Fibroblast of skin of abdomen (primary cell): ENCODE data around the gene CTTN.
"Not testable (repeated sequence)": the region's sequence is repeated elsewhere in the genome, so short reads cannot be mapped to it uniquely, and the experiment has no call there.

Experiments used
- DNase-seq: peaks from one replicate; pipeline ENCODE4 v3.0.0-alpha.2; 2013

The CTTN gene

DNA sequence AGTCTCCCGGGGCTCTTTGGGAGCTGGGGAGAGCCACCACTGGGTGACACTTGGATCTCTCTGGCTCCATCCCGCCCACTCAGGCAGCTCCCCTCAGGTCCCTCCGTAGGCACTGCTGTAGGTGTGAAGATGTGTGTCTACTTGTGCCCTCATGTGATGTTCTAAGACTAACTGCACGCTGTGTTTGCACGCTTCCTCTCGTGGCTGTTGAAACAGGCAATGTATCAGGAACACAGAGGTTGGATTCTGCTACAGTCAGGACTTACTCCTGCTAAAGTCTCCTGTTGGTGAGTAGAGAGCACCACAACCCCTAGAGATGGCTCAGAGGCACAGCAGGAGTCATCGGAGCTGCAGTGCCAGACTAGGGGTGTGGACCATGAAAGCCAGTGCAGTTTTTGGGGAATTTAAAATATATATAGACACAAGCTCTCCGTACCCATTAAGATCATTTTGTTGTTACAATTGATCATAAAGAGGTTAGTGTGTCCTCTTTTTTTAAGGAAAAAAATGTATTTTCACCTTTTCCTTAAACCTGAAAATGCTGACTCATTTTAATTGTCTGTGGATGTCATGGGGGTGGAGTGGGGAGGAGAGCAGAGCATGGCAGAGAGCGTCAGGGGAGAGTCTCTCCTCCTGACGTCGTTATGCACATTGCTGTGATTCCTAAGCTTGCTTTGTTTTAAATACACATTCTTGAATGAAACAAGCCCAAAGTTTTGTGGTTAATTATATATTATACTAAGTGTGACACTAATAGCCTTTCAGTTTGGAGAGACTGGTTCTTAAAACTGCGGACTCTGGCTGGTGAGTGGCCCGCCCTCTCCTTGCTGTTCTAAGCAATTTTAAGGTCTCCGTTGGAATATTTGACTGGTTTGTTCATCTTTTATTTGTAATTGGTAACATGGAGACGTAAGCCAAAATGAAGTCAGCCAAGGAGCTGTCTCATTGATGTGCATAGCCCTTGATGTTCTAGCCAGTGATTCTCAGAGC, 16.2 kb upstream of the CTTN start:
- peak; percentile 86 for DNase-seq

DNA sequence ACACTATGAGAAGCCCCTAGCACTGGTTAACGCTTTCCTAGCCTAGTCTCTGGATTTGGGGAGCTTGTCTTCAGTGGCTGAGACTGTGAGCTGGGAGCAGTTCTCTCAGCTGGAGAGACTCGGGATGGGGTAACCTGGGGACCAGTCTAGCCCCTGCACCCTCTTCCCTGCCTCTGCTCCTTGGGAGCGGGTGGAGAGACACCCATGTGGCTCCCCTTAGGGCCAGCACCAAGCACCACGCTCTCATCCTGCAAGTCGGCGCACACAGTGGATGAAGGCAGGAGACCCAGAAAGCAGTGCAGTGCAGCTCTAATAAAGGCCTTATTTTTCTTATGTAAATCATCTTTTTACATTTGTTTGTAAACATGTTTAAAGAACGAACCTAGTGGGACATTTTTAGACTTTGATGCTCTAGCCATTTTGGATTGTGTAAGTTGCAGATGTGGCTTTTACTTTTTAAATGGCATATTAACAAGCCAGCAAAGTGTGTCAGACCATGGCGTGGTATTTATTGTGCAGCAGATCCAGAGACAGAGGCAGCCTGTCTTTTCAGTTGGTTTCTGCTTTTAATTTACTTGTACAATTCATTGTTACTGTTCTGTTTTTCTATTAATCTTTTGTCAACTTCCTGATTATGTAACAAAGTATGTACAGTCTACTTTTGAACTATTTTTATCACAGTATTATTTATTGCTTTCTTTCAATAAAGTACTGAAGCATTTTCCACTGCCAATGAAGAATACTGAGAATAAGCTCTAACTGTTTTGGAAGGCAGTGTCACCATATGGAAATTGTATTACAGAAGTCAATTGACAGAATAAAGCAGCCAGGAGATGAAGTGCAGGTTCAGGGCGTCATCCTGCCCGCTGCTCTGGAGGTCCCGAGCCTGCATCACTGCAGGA, 14.4 kb upstream of the CTTN start:
- peak; percentile 29 for DNase-seq

DNA sequence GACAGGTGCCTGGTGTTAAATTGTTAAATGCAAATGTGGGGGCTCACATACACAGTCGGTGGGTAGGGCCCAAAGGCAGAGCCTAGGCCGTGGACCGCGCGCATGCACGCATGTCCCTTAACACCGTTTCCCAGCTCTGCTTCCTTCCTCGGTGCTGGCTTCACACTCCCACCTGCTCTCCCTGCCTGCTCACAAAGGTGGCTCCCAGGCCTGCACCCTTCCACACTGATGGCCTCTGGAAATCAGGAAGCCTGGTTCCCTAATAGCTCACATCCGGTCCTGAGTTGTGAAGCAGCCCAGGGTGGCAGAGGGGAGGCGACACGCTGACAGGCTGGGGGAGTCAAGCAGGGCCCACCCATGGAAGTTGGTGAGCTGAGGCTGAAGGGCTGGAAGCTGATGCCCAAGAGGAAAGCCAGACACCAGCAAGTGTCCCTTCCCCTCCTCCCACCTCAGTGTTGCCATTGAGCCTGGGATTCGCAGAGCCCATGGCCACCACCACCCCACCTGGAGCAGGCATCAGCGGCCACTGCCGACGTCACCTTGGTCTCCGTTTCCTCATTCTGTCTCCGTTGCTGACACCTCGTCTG, 13.7 kb upstream of the CTTN start:
- no peak for DNase-seq

DNA sequence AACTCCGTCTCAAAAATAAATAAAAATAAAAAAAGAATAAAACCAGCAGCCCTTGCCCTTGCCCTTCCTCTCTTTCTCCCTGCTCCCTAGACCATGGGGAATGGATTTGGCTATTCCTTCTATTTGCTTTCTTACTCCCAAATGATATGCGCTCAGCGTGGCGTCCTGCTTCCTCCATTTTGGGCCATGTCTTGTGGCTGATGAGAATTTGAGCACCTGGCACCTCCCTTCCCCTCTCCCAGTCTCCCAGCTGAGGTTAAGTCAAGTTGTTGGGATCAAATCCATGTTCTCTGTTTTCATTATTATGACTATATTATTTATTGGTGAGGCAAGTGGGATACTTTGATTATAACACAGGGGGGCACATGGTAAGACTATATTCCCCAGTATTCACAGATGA, 10.8 kb upstream of the CTTN start:
- DNase-seq, result no peak

DNA sequence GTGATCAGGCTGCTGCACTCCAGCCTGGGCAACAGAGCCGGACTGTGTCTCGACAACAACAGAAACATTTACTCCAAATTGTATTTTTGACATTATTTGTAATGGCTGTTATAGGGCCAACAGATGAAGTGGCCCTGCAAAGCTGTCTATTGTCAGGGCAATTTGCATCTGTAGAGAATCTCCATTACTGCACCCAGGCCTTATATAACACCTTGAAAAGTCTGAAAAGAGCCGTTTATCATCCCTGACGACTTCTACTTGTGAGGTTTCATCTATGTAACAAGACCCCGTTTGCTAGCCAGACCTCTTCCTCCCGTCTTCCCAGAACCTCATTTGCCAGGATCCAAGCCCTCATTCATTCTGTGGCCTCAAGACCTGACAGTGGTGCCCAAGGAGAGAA, 9.1 kb upstream of the CTTN start:
- no peak for DNase-seq

DNA sequence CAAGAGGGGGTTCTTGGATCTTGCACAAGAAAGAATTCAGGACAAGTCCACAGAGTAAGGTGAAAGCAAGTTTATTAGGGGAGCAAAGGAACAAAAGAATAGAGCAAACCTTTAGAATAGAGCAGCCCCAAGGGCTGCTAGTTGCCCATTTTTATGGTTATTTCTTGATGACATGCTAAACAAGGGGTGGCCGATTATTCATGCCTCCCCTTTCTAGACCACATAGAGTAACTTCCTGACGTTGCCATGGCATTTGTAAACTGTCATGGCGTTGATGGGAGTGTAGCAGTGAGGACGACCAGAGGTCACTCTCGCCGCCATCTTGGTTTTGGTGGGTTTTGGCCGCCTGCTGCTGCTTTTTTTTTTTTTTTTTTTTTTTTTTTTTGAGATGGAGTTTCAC, 7.4 kb upstream of the CTTN start:
- DNase-seq, result not testable (repeated sequence)

DNA sequence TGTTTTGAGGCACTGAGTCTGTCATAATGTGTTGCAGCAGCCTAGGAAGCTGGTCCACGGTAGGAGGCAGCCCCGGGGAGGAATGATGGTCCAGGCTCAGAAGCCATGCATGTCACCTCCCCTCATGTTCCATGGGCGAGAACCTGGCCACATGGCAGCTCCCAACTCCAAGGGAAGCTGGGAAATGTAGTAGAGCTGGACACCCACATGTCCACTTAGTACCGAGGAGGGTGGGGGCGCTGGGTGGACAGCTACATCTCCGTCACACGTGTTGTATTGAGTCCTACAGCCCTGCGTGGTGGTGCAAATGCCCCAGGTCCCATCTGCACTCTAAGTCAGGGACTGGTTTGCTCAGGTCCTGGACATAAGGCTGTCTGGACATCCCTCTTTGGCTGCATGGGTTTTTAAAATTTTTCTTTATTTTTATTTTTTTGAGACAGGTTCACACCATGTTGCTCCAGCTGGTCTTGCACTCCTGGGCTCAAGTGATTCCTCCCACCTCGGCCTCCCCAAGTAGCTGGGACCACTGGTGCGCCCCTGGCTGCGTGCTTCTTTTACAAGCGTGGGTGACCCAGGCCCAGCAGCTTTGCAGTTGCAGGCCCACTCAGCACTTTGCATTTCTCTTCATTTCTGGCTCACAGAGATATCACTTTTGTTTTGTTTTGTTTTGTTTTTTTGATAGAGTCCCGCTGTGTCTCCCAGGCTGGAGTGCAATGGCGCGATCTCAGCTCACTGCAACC, 3.9 kb upstream of the CTTN start:
- no peak for DNase-seq

DNA sequence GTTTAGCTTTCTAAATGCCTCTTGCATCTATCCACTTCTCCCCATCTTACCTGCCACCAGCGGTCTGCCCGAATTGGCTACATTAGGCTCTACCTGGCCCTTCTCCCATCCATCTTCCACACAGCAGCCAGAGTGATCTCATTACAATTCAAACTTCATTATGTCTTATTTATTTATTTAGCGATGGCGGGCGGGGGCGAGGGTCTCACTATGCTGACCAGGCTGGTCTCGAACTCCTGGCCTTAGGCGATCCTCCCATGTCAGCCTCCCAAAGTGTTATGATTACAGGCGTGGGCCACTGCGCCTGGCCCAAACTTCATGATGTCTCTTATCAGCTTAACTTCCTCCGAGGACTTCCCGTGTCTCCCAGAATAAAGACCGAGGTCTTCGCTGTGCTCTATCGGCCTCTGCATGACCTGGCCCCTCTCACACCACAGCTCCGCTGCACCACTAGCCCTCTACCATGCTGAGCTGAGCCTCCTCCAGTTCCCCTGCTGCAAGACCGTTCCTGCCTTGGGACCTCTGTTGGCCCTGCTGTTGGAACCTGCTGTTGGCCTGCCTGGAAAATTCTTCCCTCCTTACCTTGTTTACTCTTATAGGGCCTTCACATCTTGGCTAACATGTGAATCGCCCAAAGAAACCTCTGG, 870 bp upstream of the CTTN start:
- DNase-seq, result no peak

DNA sequence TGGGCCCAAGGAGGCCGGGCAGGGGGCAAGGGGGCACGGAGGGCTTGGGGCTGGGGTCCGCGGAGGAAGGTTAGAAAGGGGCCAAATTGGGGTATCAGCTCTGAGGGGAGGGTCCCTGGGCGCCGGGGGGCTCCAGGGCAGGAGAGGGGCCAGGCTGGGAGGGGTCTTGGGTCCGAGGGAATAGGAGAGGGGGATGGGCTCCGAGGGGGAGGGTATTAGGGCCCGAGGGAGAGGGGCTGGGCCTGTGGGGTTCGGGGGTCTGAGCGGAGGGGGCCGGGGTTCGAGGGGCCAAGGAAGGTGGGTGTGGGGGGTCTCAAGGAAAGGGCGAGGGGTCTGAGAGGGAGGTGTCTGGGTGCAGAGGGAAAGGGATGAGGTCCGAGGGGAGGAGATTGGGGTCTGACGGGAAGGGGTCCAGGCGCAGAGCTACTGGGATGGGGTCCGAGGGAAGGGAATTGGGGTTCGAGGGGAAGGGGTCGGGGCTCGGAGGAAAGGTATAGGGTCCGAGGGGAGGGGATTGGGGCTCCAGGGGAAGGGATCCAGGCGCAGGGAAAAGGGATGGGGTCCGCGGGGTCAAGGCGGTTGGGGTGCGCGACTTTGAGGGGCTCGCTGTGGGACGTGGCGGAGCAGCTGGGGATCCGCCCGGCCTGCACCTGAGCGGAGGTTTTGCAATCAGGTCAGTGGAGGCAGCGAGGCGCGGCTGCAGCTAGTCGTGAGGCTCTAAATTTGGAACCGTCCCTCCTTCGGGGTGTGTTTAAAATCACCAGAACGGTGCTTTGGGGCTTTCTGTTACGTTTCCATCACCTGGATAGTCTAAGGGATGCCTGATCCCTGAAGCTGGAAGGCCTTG, 728 bp downstream of the CTTN start:
- no peak for DNase-seq

DNA sequence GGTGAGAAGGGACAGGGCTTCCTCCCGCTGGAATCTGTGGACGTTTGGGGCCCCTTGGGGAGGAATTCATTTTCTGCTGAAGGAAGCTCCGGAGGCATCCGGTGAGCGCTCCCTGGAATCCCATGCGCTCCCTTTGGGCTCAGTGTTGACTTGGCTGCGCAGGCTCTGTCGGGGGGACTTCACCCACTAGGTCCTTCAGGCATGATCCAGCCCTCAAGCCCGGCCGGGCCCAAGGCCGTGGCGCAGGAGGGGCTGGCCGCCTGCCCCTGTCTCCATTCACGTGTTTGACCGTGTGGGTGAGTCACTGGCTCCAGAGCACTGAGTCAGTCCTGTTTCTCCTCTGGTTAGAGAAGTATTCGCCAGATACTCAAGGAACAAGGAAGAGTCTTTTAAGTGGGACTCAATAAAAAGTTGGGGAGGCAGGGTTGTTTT, 1.4 kb downstream of the CTTN start:
- DNase-seq, result peak; percentile 95

DNA sequence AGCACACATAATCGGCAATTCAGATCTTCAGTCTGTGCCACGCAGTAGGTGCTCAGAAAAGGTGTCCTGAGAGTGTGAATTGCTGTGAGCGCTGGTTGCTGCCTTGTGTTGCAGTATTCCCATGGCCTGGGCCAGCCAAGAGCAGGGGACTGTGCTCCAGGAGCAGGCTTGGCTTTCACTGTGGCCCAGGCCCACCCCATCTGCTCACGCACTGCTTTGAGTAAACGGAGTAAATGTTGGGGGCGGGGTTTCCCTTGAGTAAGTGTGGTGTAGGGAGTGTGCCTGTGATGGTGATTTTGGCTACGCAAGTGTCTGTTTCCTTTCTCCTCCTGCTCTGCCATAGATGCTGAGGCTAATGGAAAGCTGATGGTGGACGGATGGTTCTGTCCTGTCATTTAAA, 2.3 kb downstream of the CTTN start:
- no peak for DNase-seq

DNA sequence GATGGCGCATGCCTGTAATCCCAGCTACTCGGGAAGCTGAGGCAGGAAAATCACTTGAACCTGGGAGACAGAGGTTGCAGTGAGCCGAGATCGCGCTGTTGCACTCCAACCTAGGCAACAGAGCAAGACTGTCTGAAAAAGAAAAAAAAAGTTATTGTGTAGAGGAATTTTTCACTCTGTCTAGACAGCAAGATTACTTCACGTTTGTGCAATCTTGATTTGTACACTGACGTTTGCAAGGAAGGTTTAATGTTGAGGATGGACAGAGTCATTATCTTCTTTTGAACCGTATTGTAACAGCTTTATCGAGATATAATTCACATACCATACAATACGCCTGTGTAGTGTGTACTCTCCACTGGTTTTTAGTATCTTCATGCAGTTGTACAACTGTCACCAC, 3.7 kb downstream of the CTTN start:
- DNase-seq, result no peak

DNA sequence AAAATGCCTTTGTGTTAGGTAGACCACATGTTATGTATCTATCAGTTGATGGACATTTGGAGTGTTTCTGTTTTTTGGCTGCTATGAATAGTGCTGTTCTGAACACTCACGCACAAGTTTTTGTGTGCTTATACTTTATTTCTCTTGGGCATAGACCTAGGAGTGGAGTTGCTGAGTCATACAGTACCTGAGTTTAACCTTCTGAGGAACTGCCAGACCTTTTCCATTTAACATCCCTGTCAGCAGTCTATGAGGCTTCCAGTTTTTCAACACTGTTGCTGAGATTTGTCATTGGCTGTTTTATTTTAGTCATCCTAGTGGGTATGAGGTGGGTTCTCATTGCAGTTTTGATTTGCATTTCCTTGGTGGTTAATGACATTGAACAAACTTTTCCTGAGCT, 4.4 kb downstream of the CTTN start:
- no peak for DNase-seq

DNA sequence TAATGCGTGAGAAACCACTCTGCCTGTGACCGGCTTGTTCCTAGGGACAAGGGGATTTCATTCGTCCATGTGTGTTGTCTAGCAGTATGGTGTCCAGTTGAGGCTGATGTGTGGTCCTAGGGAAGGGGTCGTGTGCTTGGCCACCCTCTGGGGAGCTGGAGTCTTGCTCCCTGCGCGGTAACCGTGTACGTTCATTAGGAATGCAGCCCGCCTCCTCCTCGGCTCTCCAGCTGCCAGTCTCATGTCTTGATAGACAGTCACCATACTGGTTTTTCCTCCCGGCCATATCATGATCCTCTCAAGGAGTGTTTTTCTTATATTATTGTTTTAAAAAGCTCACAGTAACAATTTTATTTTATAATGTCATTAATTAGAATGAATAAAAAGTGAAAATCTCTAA, 5.9 kb downstream of the CTTN start:
- no peak for DNase-seq

DNA sequence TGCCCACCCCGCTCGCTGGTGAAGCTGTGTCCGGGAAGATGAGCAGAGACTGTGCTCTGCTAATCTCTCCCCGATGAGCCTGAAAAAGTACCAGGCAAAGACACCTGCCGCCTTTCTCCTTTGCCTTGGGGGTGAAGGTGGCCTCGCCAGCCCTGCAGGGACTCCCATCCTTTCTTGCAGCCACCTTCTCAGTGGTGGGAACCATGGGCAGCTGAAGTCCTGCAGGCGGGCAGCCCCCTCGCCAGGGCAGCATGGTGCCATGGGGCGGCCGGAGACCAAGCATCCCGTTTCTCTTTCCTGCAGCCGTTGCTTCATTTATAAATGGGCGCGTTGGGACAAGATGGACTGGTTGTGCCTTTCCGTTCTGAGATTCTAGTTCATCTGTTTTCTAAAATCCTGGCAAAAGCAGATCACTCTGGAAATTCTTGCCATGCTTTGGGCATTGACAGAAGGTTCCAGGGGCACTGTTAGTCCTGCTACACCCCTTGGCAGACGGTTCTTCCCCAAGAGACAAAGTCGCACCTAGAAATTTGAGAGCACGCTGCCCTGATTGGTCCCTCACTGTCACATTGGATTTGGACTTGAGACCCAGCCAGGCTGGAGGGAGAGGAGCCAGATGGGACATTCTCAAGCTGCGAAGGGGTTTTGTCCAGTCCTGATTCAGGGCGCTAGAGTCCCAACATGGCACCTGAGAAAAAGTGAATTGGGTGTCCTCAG, 7.5 kb downstream of the CTTN start:
- DNase-seq, result no peak

DNA sequence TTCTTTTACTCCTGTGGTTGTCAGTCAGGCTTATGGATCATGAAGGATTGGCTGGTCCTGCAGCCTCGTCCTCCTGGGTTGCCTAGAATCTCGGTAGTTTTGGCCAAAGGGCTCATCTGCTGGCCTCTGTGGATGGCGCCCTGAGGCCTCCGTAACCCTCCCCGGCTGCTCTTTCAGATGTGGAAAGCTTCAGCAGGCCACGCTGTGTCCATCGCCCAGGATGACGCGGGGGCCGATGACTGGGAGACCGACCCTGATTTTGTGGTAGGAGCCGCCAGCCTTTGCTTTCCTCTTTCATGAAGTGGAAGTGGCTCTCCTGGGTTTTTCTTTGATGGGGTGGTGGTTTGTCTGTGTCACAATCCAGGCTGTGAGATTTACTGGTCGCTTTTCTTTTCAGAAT, 8.8 kb downstream of the CTTN start:
- DNase-seq, result no peak

DNA sequence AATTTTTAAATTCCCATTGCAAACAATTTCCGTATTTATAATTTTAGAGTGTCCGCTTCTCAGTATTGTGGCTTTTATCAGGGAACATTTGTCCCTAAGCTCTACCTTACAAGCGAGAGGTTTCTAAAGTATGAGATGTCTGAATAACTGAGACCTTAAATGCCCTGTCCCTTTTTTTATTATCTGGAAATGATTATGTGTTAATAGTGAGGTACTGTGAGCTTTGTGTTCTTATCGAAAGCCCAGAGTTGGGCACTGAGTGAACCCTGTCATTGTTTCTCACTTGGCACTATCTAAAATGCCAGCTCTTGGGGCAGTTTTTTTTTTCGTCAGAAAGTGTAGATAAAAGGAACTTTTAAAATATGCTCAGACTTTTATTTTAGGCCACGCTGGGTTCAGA, 9.5 kb downstream of the CTTN start:
- no peak for DNase-seq

DNA sequence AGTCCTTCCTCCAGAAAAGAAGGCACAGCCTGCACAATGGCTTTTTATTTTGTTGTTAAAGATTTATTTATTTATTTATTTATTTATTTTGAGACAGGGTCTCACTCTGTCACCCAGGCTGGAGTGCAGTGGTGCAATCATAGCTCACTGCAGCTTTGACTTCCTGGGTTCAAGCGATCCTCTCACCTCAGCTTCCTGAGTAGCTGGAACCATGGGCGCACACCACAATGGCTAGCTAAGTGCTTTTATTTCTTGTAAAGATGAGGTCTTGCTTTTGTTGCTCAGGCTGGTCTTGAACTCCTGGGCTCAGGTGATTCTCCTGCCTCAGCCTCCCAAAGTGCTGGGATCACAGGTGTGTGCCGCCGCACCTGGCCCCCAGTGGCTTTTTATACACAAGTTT, 10.0 kb downstream of the CTTN start:
- DNase-seq, result not testable (repeated sequence)

DNA sequence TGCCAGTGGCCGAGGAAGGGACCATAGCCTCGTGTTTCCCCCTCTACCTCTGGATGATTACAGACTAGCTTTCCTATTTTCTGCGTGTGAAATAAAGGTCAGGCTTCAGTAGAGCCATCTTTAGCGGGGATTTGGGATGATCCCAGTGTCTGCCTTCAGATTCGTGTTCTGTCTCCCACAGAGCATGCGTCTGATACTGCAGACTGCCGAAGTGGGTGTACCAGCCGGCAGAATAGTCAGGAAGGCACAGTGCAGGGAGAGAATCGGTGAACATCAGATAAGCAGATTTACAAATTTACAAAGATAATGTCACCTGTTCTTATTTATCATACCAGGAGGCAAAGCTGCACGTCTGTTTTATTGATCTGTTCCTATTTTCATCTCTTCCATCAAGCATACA, 11.1 kb downstream of the CTTN start:
- no peak for DNase-seq

DNA sequence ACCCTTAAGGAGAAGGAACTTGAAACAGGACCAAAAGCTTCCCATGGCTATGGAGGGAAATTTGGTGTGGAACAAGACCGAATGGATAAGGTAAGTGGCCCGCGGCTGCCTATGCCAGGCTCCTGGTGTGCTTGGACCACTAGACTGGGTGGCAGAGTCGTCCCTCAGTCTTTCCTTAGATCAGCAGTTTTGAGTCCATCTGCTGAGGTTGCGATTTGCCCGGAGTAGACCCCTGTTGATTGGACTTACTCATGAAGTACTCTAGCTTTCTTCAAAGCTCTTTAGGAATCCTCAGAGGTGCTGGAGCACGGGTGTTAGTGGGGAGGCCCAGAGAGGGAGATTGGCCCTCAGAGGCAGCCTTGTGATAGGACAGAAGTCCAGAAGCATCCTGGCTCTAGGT, 11.5 kb downstream of the CTTN start:
- DNase-seq, result no peak
